HepG2 (cell line): ENCODE data around the gene HIPK3.

ENCODE experiments used
- ATF2 ChIP-seq: sonication (generic); formaldehyde crosslinking; IDR thresholded peaks from 2 replicates; pipeline ENCODE4 v1.4.0; 2020; ENCODE audit warnings: missing genetic modification reagents
- ATF3 ChIP-seq: sonication (generic); formaldehyde crosslinking; IDR thresholded peaks from 2 replicates; pipeline ENCODE4 v1.4.0; 2020; ENCODE audit warnings: missing genetic modification reagents
- CTCF ChIP-seq: sonication (generic); formaldehyde crosslinking; IDR thresholded peaks from 2 replicates; pipeline ENCODE4 v1.5.0; 2020; ENCODE audit warnings: mild to moderate bottlenecking, missing genetic modification reagents, moderate library complexity
- EZH2 ChIP-seq: conservative IDR thresholded peaks from 2 replicates; pipeline ENCODE4 v1.6.1; 2012; ENCODE audit warnings: mild to moderate bottlenecking, low read depth, low read length, moderate library complexity
- HDAC2 ChIP-seq: sonication (generic); formaldehyde crosslinking; IDR thresholded peaks from 2 replicates; pipeline ENCODE4 v1.4.0; 2020; ENCODE audit warnings: missing genetic modification reagents
- POLR2A ChIP-seq, 2 experiments: IDR thresholded peaks; 2 replicates each; pipeline ENCODE4 v1.6.1; 2011; ENCODE audit warnings: low read depth in 2 of 2, low read length in 2 of 2, mild to moderate bottlenecking in 1 of 2, moderate library complexity in 1 of 2; ENCODE audit not compliant: insufficient read depth in 1 of 2
- SMAD1 ChIP-seq: sonication (generic); formaldehyde crosslinking; IDR thresholded peaks from 2 replicates; pipeline ENCODE4 v1.4.0; 2020; ENCODE audit warnings: missing genetic modification reagents, low read depth, mild to moderate bottlenecking, borderline replicate concordance
- SNRNP70 ChIP-seq: fragments of 200-400 bp; formaldehyde crosslinking; IDR thresholded peaks from 2 replicates; pipeline ENCODE4 v1.6.1; 2017; ENCODE audit warnings: mild to moderate bottlenecking, low read depth, low read length, moderate library complexity
- SSRP1 ChIP-seq: IDR thresholded peaks from 2 replicates; pipeline ENCODE4 v1.6.1; 2016; ENCODE audit warnings: control low read depth
- TCF7L2 ChIP-seq: IDR thresholded peaks from 2 replicates; pipeline ENCODE4 v1.6.1; 2011; ENCODE audit warnings: mild to moderate bottlenecking, low read depth, low read length, moderate library complexity

GRCh38 chr11:33292311-33292710, 35.1 kb downstream of the HIPK3 start:
- TF ChIP-seq POLR2A (IDR thresholded peaks at IDR 0.05; ENCODE audit: insufficient read depth in 1 of 2, low read depth in 2 of 2, low read length in 2 of 2): no peak
- TF ChIP-seq SSRP1 (CRISPR knock-in tag): no peak
- no peak for TF ChIP-seq HDAC2 (CRISPR knock-in tag)
- no peak for TF ChIP-seq EZH2
- no peak for TF ChIP-seq CTCF (CRISPR knock-in tag)
- TF ChIP-seq SNRNP70: no peak
- no peak for TF ChIP-seq TCF7L2
- TF ChIP-seq SMAD1: no peak
- TF ChIP-seq ATF3 (CRISPR knock-in tag): no peak
- no peak for TF ChIP-seq ATF2 (CRISPR knock-in tag)
